ENCODE results near the gene FBXL14. TPM values are rescaled to one million over a fixed set of nuclear protein-coding genes. Genes with fewer than 3 reads are reported as not detected.
A peak's percentile ranks its signal among the peaks of the same experiment; 100 is the strongest.

The FBXL14 gene
- total and polyA plus RNA-seq, 8 donors = 3.2 to 14.2 (median 8.7) TPM

DNA sequence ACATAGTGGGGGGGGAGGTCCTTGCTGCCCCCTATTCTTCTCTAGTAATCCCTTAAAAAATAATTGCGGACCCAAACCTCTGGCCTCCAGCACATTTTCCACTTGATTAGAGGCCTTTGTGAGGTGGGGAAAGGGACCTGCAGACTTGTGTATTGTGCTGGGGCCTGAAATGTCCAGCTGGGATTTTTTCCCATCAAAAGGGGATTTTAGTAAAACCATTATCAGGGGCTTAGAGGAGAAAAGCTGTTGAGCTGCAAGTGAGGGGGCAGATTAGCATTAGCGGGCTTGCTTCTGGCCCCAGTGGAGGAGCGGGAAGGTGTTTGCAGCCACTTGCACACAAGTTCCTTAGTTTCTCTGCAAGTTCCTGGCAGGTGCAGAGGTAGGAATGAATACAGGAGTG is 13.9 kb downstream of the FBXL14 start:
- H3K4me3 ChIP-seq = no peak overlapping the region
- intact Hi-C loops (cut with DNase I) = loop anchor here in 2 of 3 donors (5.0 kb wide), 1 partner anchor 463 kb away; no protein-coding TSS in a partner anchor
- no peaks in the 10 kb centered on the region for H3K36me3 ChIP-seq
- no peak overlapping the region for H3K27ac ChIP-seq
- WGBS, 2 donors = 93 to 94% methylated on average over 3 of the region's 3 CpGs
- DNase-seq (no peak), ATAC-seq (no peak), FAIRE-seq (no peak)
- H3K4me1 ChIP-seq = peaks cover 9 to 15% (median 14%) of the 10 kb centered on the region in 3 donors
- H3K27me3 ChIP-seq = no peaks in the 10 kb centered on the region
- no peaks in the 10 kb centered on the region for H3K9me3 ChIP-seq
- TF ChIP-seq, protein P1, sequence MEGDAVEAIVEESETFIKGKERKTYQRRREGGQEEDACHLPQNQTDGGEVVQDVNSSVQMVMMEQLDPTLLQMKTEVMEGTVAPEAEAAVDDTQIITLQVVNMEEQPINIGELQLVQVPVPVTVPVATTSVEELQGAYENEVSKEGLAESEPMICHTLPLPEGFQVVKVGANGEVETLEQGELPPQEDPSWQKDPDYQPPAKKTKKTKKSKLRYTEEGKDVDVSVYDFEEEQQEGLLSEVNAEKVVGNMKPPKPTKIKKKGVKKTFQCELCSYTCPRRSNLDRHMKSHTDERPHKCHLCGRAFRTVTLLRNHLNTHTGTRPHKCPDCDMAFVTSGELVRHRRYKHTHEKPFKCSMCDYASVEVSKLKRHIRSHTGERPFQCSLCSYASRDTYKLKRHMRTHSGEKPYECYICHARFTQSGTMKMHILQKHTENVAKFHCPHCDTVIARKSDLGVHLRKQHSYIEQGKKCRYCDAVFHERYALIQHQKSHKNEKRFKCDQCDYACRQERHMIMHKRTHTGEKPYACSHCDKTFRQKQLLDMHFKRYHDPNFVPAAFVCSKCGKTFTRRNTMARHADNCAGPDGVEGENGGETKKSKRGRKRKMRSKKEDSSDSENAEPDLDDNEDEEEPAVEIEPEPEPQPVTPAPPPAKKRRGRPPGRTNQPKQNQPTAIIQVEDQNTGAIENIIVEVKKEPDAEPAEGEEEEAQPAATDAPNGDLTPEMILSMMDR (IDR thresholded peaks at IDR 0.05) = no peak

DNA sequence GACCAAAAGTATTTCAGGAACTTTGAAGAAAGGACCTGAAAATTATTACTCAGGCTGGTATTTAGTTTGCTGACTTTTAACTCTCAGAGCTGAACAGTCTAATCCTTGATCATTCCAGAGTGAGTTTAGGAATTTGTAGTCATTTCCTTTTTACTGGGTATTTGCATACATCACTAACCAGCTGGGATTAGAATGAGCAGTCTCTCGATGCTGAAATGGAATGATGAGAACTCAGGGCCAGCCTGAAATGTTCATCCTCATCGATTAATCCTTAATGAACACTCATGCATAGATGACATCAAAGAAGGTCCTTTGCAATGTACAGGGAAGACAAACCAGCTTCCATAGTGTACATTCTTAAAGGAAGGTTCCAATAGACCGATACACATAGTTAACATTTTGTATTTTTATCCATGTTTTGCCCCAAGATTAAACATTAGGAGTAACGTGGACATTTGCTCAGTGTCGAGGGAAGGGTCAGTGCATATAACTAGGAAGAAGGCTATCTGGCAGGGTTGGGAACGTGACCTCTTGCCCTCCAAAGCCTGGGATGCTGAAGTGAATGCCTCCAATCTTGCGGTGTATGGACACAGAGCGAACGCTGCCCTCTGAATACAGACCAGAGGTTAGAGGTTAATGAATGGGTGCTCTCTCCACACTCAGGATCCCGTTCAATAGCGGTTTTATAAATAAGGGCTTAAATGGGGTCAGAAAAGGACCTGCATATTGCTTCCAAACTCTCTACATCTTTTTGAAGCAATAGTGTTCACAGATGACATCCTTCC is 14.5 kb downstream of the FBXL14 start:
- peaks cover 9 to 22% (median 21%) of the 10 kb centered on the region in 3 donors for H3K4me1 ChIP-seq
- intact Hi-C loops (cut with DNase I) = loop anchor here in 2 of 3 donors (5.0 kb wide), 1 partner anchor 463 kb away; no protein-coding TSS in a partner anchor
- no peak overlapping the region for H3K27ac ChIP-seq
- FAIRE-seq (no peak), ATAC-seq (no peak), DNase-seq (no peak)
- H3K4me3 ChIP-seq = no peak overlapping the region
- H3K9me3 ChIP-seq = no peaks in the 10 kb centered on the region
- no peaks in the 10 kb centered on the region for H3K27me3 ChIP-seq
- no peaks in the 10 kb centered on the region for H3K36me3 ChIP-seq
- 87 to 90% methylated on average over 11 of the region's 11 CpGs for WGBS, 2 donors
- TF ChIP-seq, protein P1 (IDR thresholded peaks at IDR 0.05) = no peak

DNA sequence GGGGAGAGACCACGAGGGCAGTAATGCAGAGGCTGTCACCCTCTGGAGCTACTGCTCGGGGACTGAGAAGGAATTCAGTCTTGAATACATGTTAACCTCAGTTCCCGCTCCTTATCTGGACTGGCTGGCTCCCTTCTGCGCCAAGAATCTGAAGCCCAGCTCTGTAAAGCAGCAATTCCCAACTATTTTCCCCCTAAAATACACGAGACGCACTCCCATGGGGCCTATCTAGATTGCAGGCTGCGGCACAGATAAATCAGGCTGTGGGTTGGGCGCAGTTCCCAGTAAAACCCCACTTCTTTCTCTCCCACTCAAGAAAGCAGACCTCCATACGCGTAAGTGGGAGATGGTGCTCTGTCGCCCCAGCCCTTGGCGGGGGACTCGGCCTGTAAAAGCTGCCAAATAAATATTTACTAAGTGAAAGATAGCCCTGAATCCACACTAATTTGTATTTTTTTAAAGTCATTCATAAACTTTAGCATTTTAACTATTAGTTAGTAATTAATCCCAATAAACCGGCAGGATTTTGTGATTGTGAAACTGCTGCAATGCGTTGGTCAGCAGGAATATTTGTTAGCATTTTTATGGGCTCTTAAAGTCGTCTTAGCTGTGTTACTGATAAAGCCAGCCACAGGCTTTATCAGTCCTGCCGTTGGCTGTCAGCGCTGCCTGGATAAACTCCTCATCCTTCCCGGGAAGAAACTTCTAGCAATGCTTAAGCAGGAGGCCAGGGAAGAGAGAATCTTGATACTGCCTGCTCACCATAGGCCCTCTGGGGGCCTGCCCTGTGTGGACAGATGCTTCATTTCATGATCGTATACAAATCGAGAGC is 17.8 kb downstream of the FBXL14 start:
- Histone ChIP-seq H3K4me1 (peaks cover 9 to 23% (median 21%) of the 10 kb centered on the region in 3 donors), H3K36me3 (no peaks in the 10 kb centered on the region), H3K27me3 (no peaks in the 10 kb centered on the region), H3K27ac (peak overlapping the region; percentile 11 to 62 (median 25)), H3K9me3 (no peaks in the 10 kb centered on the region), H3K4me3 (peak overlapping the region in 2 of 4 donors; percentile 11 to 15)
- WGBS, 2 donors = 11 to 14% methylated on average over 21 of the region's 21 CpGs
- DNase-seq (peak in 3 of 6 donors; percentile 22 to 49 (median 23)), FAIRE-seq (no peak), ATAC-seq (peak; percentile 60 to 79 (median 71))
- TF ChIP-seq, protein P1 (IDR thresholded peaks at IDR 0.05) = no peak
- intact Hi-C loops (cut with DNase I) = no loop called here

DNA sequence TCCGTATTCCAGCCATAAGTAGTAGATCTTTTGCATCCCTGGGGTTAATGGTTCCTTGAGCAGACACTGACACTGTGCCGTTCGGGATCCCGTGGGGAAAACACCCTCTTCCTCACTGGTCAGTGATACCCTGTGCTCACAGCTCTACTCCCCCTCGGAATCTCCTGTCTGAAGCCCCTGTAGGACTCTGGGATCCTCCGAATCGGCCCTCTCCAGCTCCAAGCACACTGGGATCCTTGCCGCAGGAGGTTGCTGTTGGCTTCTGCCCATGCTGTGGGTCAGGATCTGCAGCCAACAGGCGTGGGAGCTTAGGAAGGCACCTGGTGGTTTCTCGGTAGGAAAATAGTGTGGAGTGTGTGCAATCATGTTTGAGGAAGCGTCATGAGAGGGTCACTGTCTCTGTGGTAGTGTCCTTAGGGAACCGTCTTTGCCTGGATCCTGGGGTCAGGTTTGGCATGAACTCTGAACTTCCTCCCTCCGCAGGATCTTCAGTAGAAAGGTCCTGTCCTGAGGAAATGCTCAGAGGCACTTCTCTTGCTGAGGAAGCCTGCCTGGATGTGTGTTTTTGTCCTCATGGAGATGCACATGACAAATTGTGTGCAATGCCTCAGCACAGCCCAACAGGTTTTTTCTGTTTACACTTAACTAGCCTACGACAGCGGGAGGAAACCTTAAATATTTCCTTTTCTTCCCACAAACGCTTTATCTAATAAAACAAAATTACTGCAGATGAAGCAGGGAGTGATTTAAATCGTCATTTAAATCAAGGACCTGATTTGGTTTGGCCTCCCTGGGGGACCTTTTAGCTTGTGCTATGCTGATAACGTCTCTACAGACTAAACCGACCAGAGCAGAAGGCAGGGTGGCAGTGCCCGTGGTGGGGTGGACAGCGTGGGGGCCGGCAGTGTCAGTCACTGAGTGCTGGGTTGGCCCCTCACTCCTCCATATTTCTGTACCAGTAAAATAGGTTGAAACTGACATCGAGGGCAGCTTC is 18.7 kb downstream of the FBXL14 start:
- H3K4me1 ChIP-seq = peaks cover 9 to 23% (median 21%) of the 10 kb centered on the region in 3 donors
- intact Hi-C loops (cut with DNase I) = no loop called here
- H3K27me3 ChIP-seq = no peaks in the 10 kb centered on the region
- TF ChIP-seq, protein P1 (IDR thresholded peaks at IDR 0.05) = no peak
- DNase-seq (no peak), FAIRE-seq (no peak), ATAC-seq (peak; percentile 55 to 82 (median 66))
- no peaks in the 10 kb centered on the region for H3K9me3 ChIP-seq
- peak overlapping the region in 2 of 4 donors; percentile 11 to 15 for H3K4me3 ChIP-seq
- H3K27ac ChIP-seq = peak overlapping the region in 3 of 4 donors; percentile 11 to 62 (median 38)
- no peaks in the 10 kb centered on the region for H3K36me3 ChIP-seq
- WGBS, 2 donors = 20% methylated on average over 23 of the region's 23 CpGs
